CD4-positive, alpha-beta memory T cell (primary cell): ENCODE results near the gene FIBP. TPM values are rescaled to one million over a fixed set of nuclear protein-coding genes. Genes with fewer than 3 reads are reported as not detected.

Experiments
- CTCF ChIA-PET: fragments of 350-600 bp; sonication (Branson Sonifier 250); formaldehyde crosslinking; loops from one replicate; lab custom pipeline; 2021; ENCODE audit warnings: inconsistent platforms; ENCODE audit not compliant: partially characterized antibody; lab: Charles Lee
- POLR2A ChIA-PET: fragments of 350-600 bp; sonication (Branson Sonifier 250); formaldehyde crosslinking; loops from one replicate; lab custom pipeline; 2021; ENCODE audit not compliant: partially characterized antibody; lab: Charles Lee
- DNase-seq, 5 donors: peaks; one replicate each; pipeline versions ENCODE4 v3.0.0 to v3.0.0-alpha.2; 2020 to 2022; ENCODE audit warnings: mixed read lengths in 1 of 5
- H3K27ac ChIP-seq: one replicate; pipeline ENCODE4 v1.7.0; 2013; ENCODE audit warnings: low read depth, low read length
- H3K27me3 ChIP-seq: 2 replicates; pipeline ENCODE4 v1.7.0; 2013; ENCODE audit warnings: mild to moderate bottlenecking, low read length, moderate library complexity; ENCODE audit not compliant: insufficient read depth
- H3K36me3 ChIP-seq: 2 replicates; pipeline ENCODE4 v1.7.0; 2013; ENCODE audit warnings: mild to moderate bottlenecking, low read length, moderate library complexity; ENCODE audit not compliant: insufficient read depth
- H3K4me1 ChIP-seq: 2 replicates; pipeline ENCODE4 v1.7.0; 2013; ENCODE audit warnings: mild to moderate bottlenecking, low read length, moderate library complexity; ENCODE audit not compliant: insufficient read depth
- H3K4me3 ChIP-seq, 2 donors: one replicate each; pipeline ENCODE4 v1.7.0; 2013; ENCODE audit warnings: low read length in 2 of 2, mild to moderate bottlenecking in 1 of 2
- H3K9me3 ChIP-seq, 2 donors: one replicate each; pipeline ENCODE4 v1.7.0; 2013; ENCODE audit warnings: low read length in 2 of 2, control low read depth in 1 of 2; ENCODE audit not compliant: control insufficient read depth in 1 of 2
- H3K27ac Mint-ChIP-seq, 7 donors: one replicate each; pipeline ENCODE4 v1.8.0; 2020 to 2021; ENCODE audit warnings: mixed read lengths in 7 of 7, mild to moderate bottlenecking in 6 of 7, inconsistent platforms in 3 of 7, moderate library complexity in 3 of 7
- H3K27me3 Mint-ChIP-seq, 2 donors: one replicate each; pipeline ENCODE4 v1.8.0; 2020 to 2021; ENCODE audit warnings: mixed read lengths in 2 of 2
- H3K36me3 Mint-ChIP-seq, 2 donors: one replicate each; pipeline ENCODE4 v1.8.0; 2020 to 2021; ENCODE audit warnings: mixed read lengths in 2 of 2, inconsistent platforms in 1 of 2, mild to moderate bottlenecking in 1 of 2
- H3K4me1 Mint-ChIP-seq, 4 donors: one replicate each; pipeline ENCODE4 v1.8.0; 2020 to 2021; ENCODE audit warnings: mixed read lengths in 4 of 4, mild to moderate bottlenecking in 1 of 4
- H3K4me3 Mint-ChIP-seq, 8 donors: one replicate each; pipeline ENCODE4 v1.8.0; 2020 to 2021; ENCODE audit warnings: mixed read lengths in 8 of 8, mild to moderate bottlenecking in 7 of 8, moderate library complexity in 6 of 8, inconsistent platforms in 3 of 8
- H3K9me3 Mint-ChIP-seq, 8 donors: one replicate each; pipeline ENCODE4 v1.8.0; 2020 to 2021; ENCODE audit warnings: mixed read lengths in 8 of 8, mild to moderate bottlenecking in 5 of 8, inconsistent platforms in 3 of 8, moderate library complexity in 1 of 8
- intact Hi-C: fragments of 100-400 bp; cut with micrococcal nuclease; formaldehyde crosslinking; loops from one replicate; pipeline ENCODE4 v1.15.1; 2023
- polyA plus RNA-seq, 2 donors: library from polyadenylated mRNA; unstranded; fragments of 300-500 nt; fragmentation: Illumina TruSeq; gene quantifications; one replicate each; pipeline ENCODE4 v1.2.3, GENCODE V29; 2021
- total RNA-seq, 2 experiments: library from RNA; stranded (reverse); gene quantifications; one replicate each; pipeline ENCODE4 v1.2.3, GENCODE V29; 2021

FIBP gene
- total RNA-seq (10 to 100 TPM; 39.9 to 42.1 TPM), polyA plus RNA-seq (10 to 100 TPM; 79.3 to 99.0 TPM)

GRCh38 chr11:65888163-65888814 is at the start of gene FIBP:
FIBP (minus strand) TSS chr11:65888471; CDS start chr11:65888418, 53 bp downstream.
- intact Hi-C loops = loop anchor here (1.0 to 2.0 kb wide), 4 partner anchors 15 to 176 kb away; partner anchors contain the start of genes EFEMP2, KAT5 and SART1
- Mint-ChIP-seq H3K4me3 (peak within 1 kb of the TSS; percentile 86 to 97 (median 91)), H3K9me3 (peaks cover 0 to 1% (median 0%) of the 10 kb centered on the region in 8 donors), H3K36me3 (peaks cover 4 to 37% of the 10 kb centered on the region in 2 donors), H3K27me3 (no peaks in the 10 kb centered on the region), H3K27ac (peak within 1 kb of the TSS; percentile 95 to 100 (median 99)), H3K4me1 (peaks cover 34 to 73% (median 56%) of the 10 kb centered on the region in 4 donors)
- Histone ChIP-seq H3K27me3 (no peaks in the 10 kb centered on the region), H3K27ac (peak within 1 kb of the TSS; percentile 86), H3K36me3 (peaks cover 8% of the 10 kb centered on the region), H3K9me3 (no peaks in the 10 kb centered on the region), H3K4me1 (peaks cover 63% of the 10 kb centered on the region), H3K4me3 (peak within 1 kb of the TSS; percentile 79 to 83)
- DNase-seq = peak; percentile 90 to 97 (median 91)
- CTCF ChIA-PET = interaction anchor here (0.6 to 15.3 kb wide), 37 partner anchors 8 to 1352 kb away, joined by 3 to 281 read pairs (median 4); partner anchors contain the start of genes BANF1, C11orf68, CFL1 and CTSW
- POLR2A ChIA-PET = interaction anchor here (0.7 to 17.4 kb wide), 29 partner anchors 9 to 658 kb away, joined by 3 to 435 read pairs (median 5); partner anchors contain the start of genes BANF1, C11orf68, CFL1 and CTSW

- DNase-seq = no peak
- Histone ChIP-seq H3K4me1 (no peaks in the 10 kb centered on the region), H3K4me3 (no peak overlapping the region), H3K27me3 (no peaks in the 10 kb centered on the region), H3K27ac (no peak overlapping the region), H3K9me3 (no peaks in the 10 kb centered on the region), H3K36me3 (no peaks in the 10 kb centered on the region)
- no peak overlapping the region for H3K4me3 Mint-ChIP-seq
- intact Hi-C loops = no loop called here
- no peaks in the 10 kb centered on the region for H3K36me3 Mint-ChIP-seq
- no peaks in the 10 kb centered on the region for H3K4me1 Mint-ChIP-seq
- H3K27ac Mint-ChIP-seq = no peak overlapping the region
- ChIA-PET CTCF (interaction anchor here (1.4 to 2.4 kb wide), 2 partner anchors 49 to 53 kb away, joined by 3 to 11 read pairs; partner anchors contain the start of gene FIBP), POLR2A (interaction anchor here (1.5 kb wide), 1 partner anchor 10 kb away, joined by 4 read pairs; no protein-coding TSS in a partner anchor)
- H3K27me3 Mint-ChIP-seq = no peaks in the 10 kb centered on the region
- no peaks in the 10 kb centered on the region for H3K9me3 Mint-ChIP-seq
Measured at GRCh38 chr11:65937766-65938165, 49.5 kb upstream of the FIBP start.

- no peak overlapping the region for H3K27ac ChIP-seq
- no peaks in the 10 kb centered on the region for H3K36me3 Mint-ChIP-seq
- no peaks in the 10 kb centered on the region for H3K27me3 Mint-ChIP-seq
- no peaks in the 10 kb centered on the region for H3K36me3 ChIP-seq
- no peaks in the 10 kb centered on the region for H3K9me3 Mint-ChIP-seq
- intact Hi-C loops = no loop called here
- ChIA-PET POLR2A (no interaction called here), CTCF (interaction anchor here (1.0 to 1.5 kb wide), 3 partner anchors 42 to 88 kb away, joined by 4 to 5 read pairs (median 4); partner anchors contain the start of gene CCDC85B)
- no peak overlapping the region for H3K4me3 Mint-ChIP-seq
- no peaks in the 10 kb centered on the region for H3K27me3 ChIP-seq
- H3K4me1 ChIP-seq = peaks cover 3% of the 10 kb centered on the region
- peaks cover 0 to 6% (median 2%) of the 10 kb centered on the region in 4 donors for H3K4me1 Mint-ChIP-seq
- DNase-seq = no peak
- H3K9me3 ChIP-seq = no peaks in the 10 kb centered on the region
- no peak overlapping the region for H3K27ac Mint-ChIP-seq
- H3K4me3 ChIP-seq = no peak overlapping the region
Measured at GRCh38 chr11:65934014-65934413, 45.7 kb upstream of the FIBP start.

- intact Hi-C loops = no loop called here
- Mint-ChIP-seq H3K36me3 (no peaks in the 10 kb centered on the region), H3K27me3 (no peaks in the 10 kb centered on the region), H3K9me3 (no peaks in the 10 kb centered on the region), H3K4me1 (peaks cover 11 to 21% (median 15%) of the 10 kb centered on the region in 4 donors), H3K27ac (no peak overlapping the region), H3K4me3 (no peak overlapping the region)
- no peak for DNase-seq
- Histone ChIP-seq H3K27me3 (no peaks in the 10 kb centered on the region), H3K4me3 (no peak overlapping the region), H3K4me1 (peaks cover 18% of the 10 kb centered on the region), H3K27ac (no peak overlapping the region), H3K36me3 (no peaks in the 10 kb centered on the region), H3K9me3 (no peaks in the 10 kb centered on the region)
- ChIA-PET CTCF (interaction anchor here (0.5 to 2.9 kb wide), 3 partner anchors 11 to 47 kb away, joined by 3 to 17 read pairs (median 8); partner anchors contain the start of gene CCDC85B), POLR2A (interaction anchor here (1.1 to 1.7 kb wide), 2 partner anchors 13 to 42 kb away, joined by 3 to 5 read pairs; partner anchors contain the start of gene CCDC85B)
Measured at GRCh38 chr11:65932558-65932919, 44.3 kb upstream of the FIBP start.

GRCh38 chr11:65931773-65932557 is 43.7 kb upstream of the FIBP start:
- Mint-ChIP-seq H3K9me3 (no peaks in the 10 kb centered on the region), H3K4me1 (peaks cover 15 to 27% (median 20%) of the 10 kb centered on the region in 4 donors), H3K27me3 (no peaks in the 10 kb centered on the region), H3K36me3 (no peaks in the 10 kb centered on the region), H3K4me3 (no peak overlapping the region), H3K27ac (peak overlapping the region in 1 of 7 donors; percentile 70)
- H3K27ac ChIP-seq = no peak overlapping the region
- H3K4me1 ChIP-seq = peaks cover 23% of the 10 kb centered on the region
- H3K27me3 ChIP-seq = no peaks in the 10 kb centered on the region
- no peak for DNase-seq
- intact Hi-C loops = no loop called here
- no peak overlapping the region for H3K4me3 ChIP-seq
- ChIA-PET POLR2A (interaction anchor here (1.0 to 1.7 kb wide), 3 partner anchors 12 to 41 kb away, joined by 3 to 5 read pairs (median 4); partner anchors contain the start of genes C11orf68 and CCDC85B), CTCF (interaction anchor here (1.0 to 2.9 kb wide), 3 partner anchors 41 to 54 kb away, joined by 3 to 17 read pairs (median 8); partner anchors contain the start of gene CCDC85B)
- no peaks in the 10 kb centered on the region for H3K9me3 ChIP-seq
- H3K36me3 ChIP-seq = no peaks in the 10 kb centered on the region

GRCh38 chr11:65928667-65929066 is 40.4 kb upstream of the FIBP start:
- intact Hi-C loops = loop anchor here (1.0 to 2.0 kb wide), 5 partner anchors 9 to 74 kb away; partner anchors contain the start of genes BANF1, C11orf68, CCDC85B and DRAP1
- Mint-ChIP-seq H3K9me3 (no peaks in the 10 kb centered on the region), H3K4me3 (peak overlapping the region; percentile 15 to 90 (median 80)), H3K27me3 (no peaks in the 10 kb centered on the region), H3K4me1 (peaks cover 17 to 29% (median 22%) of the 10 kb centered on the region in 4 donors), H3K27ac (peak overlapping the region; percentile 84 to 98 (median 95)), H3K36me3 (no peaks in the 10 kb centered on the region)
- peak overlapping the region in 1 of 2 donors; percentile 66 for H3K4me3 ChIP-seq
- POLR2A ChIA-PET = interaction anchor here (1.1 to 14.1 kb wide), 9 partner anchors 10 to 74 kb away, joined by 4 to 320 read pairs (median 6); partner anchors contain the start of genes BANF1, C11orf68, CCDC85B and DRAP1
- H3K27ac ChIP-seq = peak overlapping the region; percentile 72
- H3K9me3 ChIP-seq = no peaks in the 10 kb centered on the region
- no peak for DNase-seq
- peaks cover 24% of the 10 kb centered on the region for H3K4me1 ChIP-seq
- CTCF ChIA-PET = interaction anchor here (0.6 to 2.9 kb wide), 6 partner anchors 30 to 100 kb away, joined by 3 to 21 read pairs (median 7); partner anchors contain the start of genes CCDC85B and FIBP
- no peaks in the 10 kb centered on the region for H3K36me3 ChIP-seq
- no peaks in the 10 kb centered on the region for H3K27me3 ChIP-seq
